ENCODE data around the gene KCNAB1. TPM values are rescaled to one million over a fixed set of nuclear protein-coding genes. Genes with fewer than 3 reads are reported as not detected.

Gene KCNAB1
- total and polyA plus RNA-seq, 10 of the 15 experiments (the other 5 are each of a cell fraction or from before 2014, with no cell fraction given) = 0.11 to 0.69 (median 0.43) TPM; not detected in 6

DNA sequence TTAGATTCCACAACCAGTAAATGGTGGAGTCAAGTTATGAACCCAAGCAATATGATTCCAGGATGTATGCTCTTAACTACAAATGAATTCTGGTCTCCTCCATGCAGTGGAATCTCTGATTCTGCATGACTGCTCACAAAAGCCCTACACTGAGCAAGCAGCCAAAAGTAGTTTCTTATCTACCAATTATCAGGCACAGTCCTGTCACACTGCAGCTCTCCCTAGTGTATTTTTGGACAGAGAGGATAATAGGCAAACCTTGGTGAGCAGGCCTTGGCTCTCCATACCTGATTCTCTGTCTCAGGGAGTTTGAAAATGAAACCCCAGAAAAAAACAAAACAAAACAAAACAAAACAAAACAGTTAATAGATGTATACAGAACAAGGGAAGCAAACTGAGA is 438.0 kb downstream of the KCNAB1 start:
- TF ChIP-seq SRF (IDR thresholded peaks at IDR 0.05; ENCODE audit: low read depth in 2 of 2, low read length in 2 of 2) = no peak
- TF ChIP-seq EP300 (IDR thresholded peaks at IDR 0.05; ENCODE audit: borderline replicate concordance in 1 of 2, control insufficient read depth in 1 of 2, low read depth in 2 of 2, low read length in 2 of 2) = no peak
- no peak for TF ChIP-seq RAD51 (IDR thresholded peaks at IDR 0.05)
- TF ChIP-seq ZSCAN29 (IDR thresholded peaks at IDR 0.05) = no peak
- TF ChIP-seq HDAC2 (IDR thresholded peaks at IDR 0.05) = no peak
- TF ChIP-seq, protein P1, sequence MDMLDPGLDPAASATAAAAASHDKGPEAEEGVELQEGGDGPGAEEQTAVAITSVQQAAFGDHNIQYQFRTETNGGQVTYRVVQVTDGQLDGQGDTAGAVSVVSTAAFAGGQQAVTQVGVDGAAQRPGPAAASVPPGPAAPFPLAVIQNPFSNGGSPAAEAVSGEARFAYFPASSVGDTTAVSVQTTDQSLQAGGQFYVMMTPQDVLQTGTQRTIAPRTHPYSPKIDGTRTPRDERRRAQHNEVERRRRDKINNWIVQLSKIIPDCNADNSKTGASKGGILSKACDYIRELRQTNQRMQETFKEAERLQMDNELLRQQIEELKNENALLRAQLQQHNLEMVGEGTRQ (IDR thresholded peaks at IDR 0.05; ENCODE audit: borderline replicate concordance, low read depth, low read length) = no peak
- TF ChIP-seq, protein P2, sequence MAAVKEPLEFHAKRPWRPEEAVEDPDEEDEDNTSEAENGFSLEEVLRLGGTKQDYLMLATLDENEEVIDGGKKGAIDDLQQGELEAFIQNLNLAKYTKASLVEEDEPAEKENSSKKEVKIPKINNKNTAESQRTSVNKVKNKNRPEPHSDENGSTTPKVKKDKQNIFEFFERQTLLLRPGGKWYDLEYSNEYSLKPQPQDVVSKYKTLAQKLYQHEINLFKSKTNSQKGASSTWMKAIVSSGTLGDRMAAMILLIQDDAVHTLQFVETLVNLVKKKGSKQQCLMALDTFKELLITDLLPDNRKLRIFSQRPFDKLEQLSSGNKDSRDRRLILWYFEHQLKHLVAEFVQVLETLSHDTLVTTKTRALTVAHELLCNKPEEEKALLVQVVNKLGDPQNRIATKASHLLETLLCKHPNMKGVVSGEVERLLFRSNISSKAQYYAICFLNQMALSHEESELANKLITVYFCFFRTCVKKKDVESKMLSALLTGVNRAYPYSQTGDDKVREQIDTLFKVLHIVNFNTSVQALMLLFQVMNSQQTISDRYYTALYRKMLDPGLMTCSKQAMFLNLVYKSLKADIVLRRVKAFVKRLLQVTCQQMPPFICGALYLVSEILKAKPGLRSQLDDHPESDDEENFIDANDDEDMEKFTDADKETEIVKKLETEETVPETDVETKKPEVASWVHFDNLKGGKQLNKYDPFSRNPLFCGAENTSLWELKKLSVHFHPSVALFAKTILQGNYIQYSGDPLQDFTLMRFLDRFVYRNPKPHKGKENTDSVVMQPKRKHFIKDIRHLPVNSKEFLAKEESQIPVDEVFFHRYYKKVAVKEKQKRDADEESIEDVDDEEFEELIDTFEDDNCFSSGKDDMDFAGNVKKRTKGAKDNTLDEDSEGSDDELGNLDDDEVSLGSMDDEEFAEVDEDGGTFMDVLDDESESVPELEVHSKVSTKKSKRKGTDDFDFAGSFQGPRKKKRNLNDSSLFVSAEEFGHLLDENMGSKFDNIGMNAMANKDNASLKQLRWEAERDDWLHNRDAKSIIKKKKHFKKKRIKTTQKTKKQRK (IDR thresholded peaks at IDR 0.05; ENCODE audit: low read depth, low read length) = no peak
- no peak for TF ChIP-seq SIN3A (IDR thresholded peaks at IDR 0.05; ENCODE audit: low read depth, low read length)
- TF ChIP-seq NR2F1 (conservative IDR thresholded peaks at IDR 0.05) = no peak
- TF ChIP-seq CBX3 (IDR thresholded peaks at IDR 0.05; ENCODE audit: borderline replicate concordance, low read depth) = no peak
- TF ChIP-seq, protein P3, sequence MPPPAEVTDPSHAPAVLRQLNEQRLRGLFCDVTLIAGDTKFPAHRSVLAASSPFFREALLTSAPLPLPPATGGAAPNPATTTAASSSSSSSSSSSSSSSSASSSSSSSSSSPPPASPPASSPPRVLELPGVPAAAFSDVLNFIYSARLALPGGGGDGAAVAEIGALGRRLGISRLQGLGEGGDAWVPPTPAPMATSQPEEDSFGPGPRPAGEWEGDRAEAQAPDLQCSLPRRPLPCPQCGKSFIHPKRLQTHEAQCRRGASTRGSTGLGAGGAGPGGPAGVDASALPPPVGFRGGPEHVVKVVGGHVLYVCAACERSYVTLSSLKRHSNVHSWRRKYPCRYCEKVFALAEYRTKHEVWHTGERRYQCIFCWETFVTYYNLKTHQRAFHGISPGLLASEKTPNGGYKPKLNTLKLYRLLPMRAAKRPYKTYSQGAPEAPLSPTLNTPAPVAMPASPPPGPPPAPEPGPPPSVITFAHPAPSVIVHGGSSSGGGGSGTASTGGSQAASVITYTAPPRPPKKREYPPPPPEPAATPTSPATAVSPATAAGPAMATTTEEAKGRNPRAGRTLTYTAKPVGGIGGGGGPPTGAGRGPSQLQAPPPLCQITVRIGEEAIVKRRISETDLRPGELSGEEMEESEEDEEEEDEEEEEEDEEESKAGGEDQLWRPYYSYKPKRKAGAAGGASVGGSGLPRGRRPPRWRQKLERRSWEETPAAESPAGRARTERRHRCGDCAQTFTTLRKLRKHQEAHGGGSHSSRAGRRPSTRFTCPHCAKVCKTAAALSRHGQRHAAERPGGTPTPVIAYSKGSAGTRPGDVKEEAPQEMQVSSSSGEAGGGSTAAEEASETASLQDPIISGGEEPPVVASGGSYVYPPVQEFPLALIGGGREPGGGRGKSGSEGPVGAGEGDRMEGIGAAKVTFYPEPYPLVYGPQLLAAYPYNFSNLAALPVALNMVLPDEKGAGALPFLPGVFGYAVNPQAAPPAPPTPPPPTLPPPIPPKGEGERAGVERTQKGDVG (CRISPR knock-in tag; IDR thresholded peaks at IDR 0.05) = no peak
- no peak for TF ChIP-seq JUNB (IDR thresholded peaks at IDR 0.05)
- no peak for TF ChIP-seq ZNF207 (IDR thresholded peaks at IDR 0.05; ENCODE audit: borderline replicate concordance)
- no peak for TF ChIP-seq GABPA (IDR thresholded peaks at IDR 0.05; ENCODE audit: low read depth)
- no peak for TF ChIP-seq HDGF (IDR thresholded peaks at IDR 0.05)
- no peak for TF ChIP-seq HCFC1 (IDR thresholded peaks at IDR 0.05; ENCODE audit: low read length)
- no peak for TF ChIP-seq NFXL1 (IDR thresholded peaks at IDR 0.05; ENCODE audit: borderline replicate concordance)
- no peak for TF ChIP-seq YY1 (IDR thresholded peaks at IDR 0.05; ENCODE audit: low read depth, low read length)
- no peak for TF ChIP-seq IKZF1 (conservative IDR thresholded peaks at IDR 0.05)
- Histone ChIP-seq H3K27ac (ENCODE audit: control insufficient read depth, insufficient read depth) (no peak overlapping the region), H3K4me3 (no peak overlapping the region), H4K20me1 (ENCODE audit: control insufficient read depth, insufficient read depth) (no peaks in the 10 kb centered on the region), H3K9me3 (replicated peaks; ENCODE audit: control insufficient read depth, insufficient read depth, low read length) (peaks cover 2% of the 10 kb centered on the region; the same call in 1 of the 3 replicates), H3K79me2 (ENCODE audit: control insufficient read depth, insufficient read depth, low read length) (peaks cover 16% of the 10 kb centered on the region), H2AFZ (ENCODE audit: control insufficient read depth, low read depth, low read length) (peak overlapping the region; percentile 51), H3K36me3 (ENCODE audit: control insufficient read depth in 2 of 2, insufficient read depth in 2 of 2, low read length in 1 of 2) (no peaks in the 10 kb centered on the region), H3K27me3 (replicated peaks in 1 of 2; ENCODE audit: control insufficient read depth in 2 of 2, insufficient read depth in 2 of 2, low read length in 1 of 2) (no peaks in the 10 kb centered on the region), H3K4me1 (ENCODE audit: control insufficient read depth, insufficient read depth, low read length) (peaks cover 12% of the 10 kb centered on the region), H3K4me2 (ENCODE audit: control insufficient read depth, insufficient read depth) (no peak overlapping the region), H3K9ac (ENCODE audit: control insufficient read depth, insufficient read depth, low read length) (no peak overlapping the region)
- FAIRE-seq = peak; percentile 18
- ChIA-PET CTCF (interaction anchor here (0.6 to 2.6 kb wide), 5 partner anchors 11 to 342 kb away, joined by 3 to 8 read pairs (median 3); partner anchors contain the start of gene TIPARP), RAD21 (ENCODE audit: unreplicated experiment) (interaction anchor here (1.4 to 2.4 kb wide), 2 partner anchors 48 to 96 kb away, joined by 3 to 9 read pairs; no protein-coding TSS in a partner anchor), SMC1A (ENCODE audit: uncharacterized antibody, unreplicated experiment) (interaction anchor here (1.0 to 2.9 kb wide), 8 partner anchors 8 to 116 kb away, joined by 3 to 11 read pairs (median 4); partner anchors contain the start of gene TIPARP), POLR2A (interaction anchor here (1.2 kb wide), 1 partner anchor 113 kb away, joined by 3 read pairs; no protein-coding TSS in a partner anchor)
- in situ Hi-C loops (cut with MboI) (loop anchor here (10.0 kb wide), 1 partner anchor 256 kb away; no protein-coding TSS in a partner anchor), intact Hi-C loops (cut with micrococcal nuclease; ENCODE audit: unreplicated experiment) (loop anchor here (10.0 kb wide), 1 partner anchor 256 kb away; no protein-coding TSS in a partner anchor)
- no peak for ATAC-seq
- BruUV-seq (replicated peaks) = no TSS peak
- DNase-seq (ENCODE audit: low read depth, low spot score) = no peak
